ENCODE measurements around the gene CTSC.

DNA sequence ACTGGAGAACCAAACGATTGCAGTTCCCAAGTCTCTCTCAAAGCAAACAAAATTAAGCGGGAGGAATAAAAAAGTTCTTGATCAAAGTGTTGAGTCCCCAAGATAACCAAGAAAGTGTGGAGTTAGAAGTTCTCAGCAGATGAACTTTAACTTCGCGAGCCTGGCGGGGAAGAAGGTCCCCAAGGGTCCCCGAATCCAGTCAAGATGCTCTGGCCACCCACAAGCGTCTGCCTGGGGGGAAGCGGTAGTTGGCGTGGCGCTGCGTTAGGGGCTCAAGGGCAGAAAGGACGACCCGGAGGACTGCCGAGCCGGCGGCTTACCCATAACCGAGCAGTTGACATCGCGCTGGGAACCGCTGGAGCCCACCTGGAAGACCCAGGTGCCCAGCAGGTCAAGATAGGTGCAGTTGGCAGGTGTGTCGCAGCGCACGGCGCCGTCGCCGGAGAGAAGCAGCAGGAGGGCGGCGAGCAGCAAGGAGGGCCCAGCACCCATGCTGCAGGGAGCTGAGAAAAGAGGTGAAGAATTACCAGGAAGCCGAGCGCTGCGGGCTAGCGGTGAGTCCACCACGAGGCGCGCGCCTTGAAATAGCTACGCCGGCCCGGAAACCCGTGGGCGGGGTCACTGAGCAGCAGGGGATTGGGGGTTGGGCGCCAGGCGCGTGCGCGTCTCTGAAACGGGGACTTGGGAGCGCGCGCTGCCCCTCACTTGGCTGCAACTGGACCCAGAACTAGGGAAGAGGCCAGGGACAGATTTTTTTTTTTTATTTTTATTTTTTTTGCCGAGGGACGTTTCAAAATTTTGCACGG, at the start of gene CTSC:
- TF ChIP-seq SP1 (IDR thresholded peaks at IDR 0.05) (no peak), HDGF (IDR thresholded peaks at IDR 0.05; ENCODE audit: borderline replicate concordance) (no peak), ARNT (IDR thresholded peaks at IDR 0.05) (no peak), ZNF384 (IDR thresholded peaks at IDR 0.05) (no peak), L3MBTL2 (conservative IDR thresholded peaks at IDR 0.05) (peak; percentile 92), CTBP1 (IDR thresholded peaks at IDR 0.05; ENCODE audit: borderline replicate concordance) (no peak), TARDBP (IDR thresholded peaks at IDR 0.05) (no peak)
